Right forelimb (tissue), 1 donor: ENCODE data around the gene HDGFL2.

Experiments used
- DNase-seq: peaks from one replicate; pipeline ENCODE4 v3.0.0-alpha.2; 2018

The HDGFL2 gene

GRCh38 chr19:4472174-4472974 is at the start of gene HDGFL2:
HDGFL2 (plus strand) TSS chr19:4472297; CDS start chr19:4472351, 54 bp downstream.
- no peak for DNase-seq

GRCh38 chr19:4423416-4424126 is 48.5 kb upstream of the HDGFL2 start:
- DNase-seq: no peak

GRCh38 chr19:4425537-4425936 is 46.6 kb upstream of the HDGFL2 start:
- DNase-seq: no peak

- no peak for DNase-seq
These were observed 43.6 kb upstream of the HDGFL2 start for GRCh38 chr19:4428326-4428975.

GRCh38 chr19:4429256-4429655 is 42.8 kb upstream of the HDGFL2 start:
- DNase-seq: no peak

GRCh38 chr19:4429771-4430171 is 42.3 kb upstream of the HDGFL2 start:
- no peak for DNase-seq

- no peak for DNase-seq
These were observed 41.3 kb upstream of the HDGFL2 start for GRCh38 chr19:4430760-4431159.

- no peak for DNase-seq
These were observed 40.8 kb upstream of the HDGFL2 start for GRCh38 chr19:4431296-4431695.

- no peak for DNase-seq
These were observed 40.1 kb upstream of the HDGFL2 start for GRCh38 chr19:4431808-4432674.

GRCh38 chr19:4432918-4433506 is 39.1 kb upstream of the HDGFL2 start:
- no peak for DNase-seq

GRCh38 chr19:4434391-4434790 is 37.7 kb upstream of the HDGFL2 start:
- no peak for DNase-seq

- no peak for DNase-seq
These were observed 35.9 kb upstream of the HDGFL2 start for GRCh38 chr19:4436231-4436630.

GRCh38 chr19:4437103-4437502 is 35.0 kb upstream of the HDGFL2 start:
- DNase-seq: no peak

- DNase-seq: no peak
These were observed 32.9 kb upstream of the HDGFL2 start for GRCh38 chr19:4439243-4439642.

- no peak for DNase-seq
These were observed 29.9 kb upstream of the HDGFL2 start for GRCh38 chr19:4441994-4442818.

GRCh38 chr19:4442819-4443146 is 29.3 kb upstream of the HDGFL2 start:
- DNase-seq: no peak

GRCh38 chr19:4443188-4443587 is 28.9 kb upstream of the HDGFL2 start:
- no peak for DNase-seq

- DNase-seq: no peak
These were observed 27.9 kb upstream of the HDGFL2 start for GRCh38 chr19:4443966-4444764.

GRCh38 chr19:4444765-4445741 is 27.0 kb upstream of the HDGFL2 start:
- no peak for DNase-seq
